ENCODE measurements around the gene KRTAP1-5. TPM values are rescaled to one million over a fixed set of nuclear protein-coding genes. Genes with fewer than 3 reads are reported as not detected.

KRTAP1-5 gene, protein sequence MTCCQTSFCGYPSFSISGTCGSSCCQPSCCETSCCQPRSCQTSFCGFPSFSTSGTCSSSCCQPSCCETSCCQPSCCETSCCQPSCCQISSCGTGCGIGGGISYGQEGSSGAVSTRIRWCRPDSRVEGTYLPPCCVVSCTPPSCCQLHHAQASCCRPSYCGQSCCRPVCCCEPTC
- total RNA-seq = 15.4 and 18.2 TPM in 2 replicates

DNA sequence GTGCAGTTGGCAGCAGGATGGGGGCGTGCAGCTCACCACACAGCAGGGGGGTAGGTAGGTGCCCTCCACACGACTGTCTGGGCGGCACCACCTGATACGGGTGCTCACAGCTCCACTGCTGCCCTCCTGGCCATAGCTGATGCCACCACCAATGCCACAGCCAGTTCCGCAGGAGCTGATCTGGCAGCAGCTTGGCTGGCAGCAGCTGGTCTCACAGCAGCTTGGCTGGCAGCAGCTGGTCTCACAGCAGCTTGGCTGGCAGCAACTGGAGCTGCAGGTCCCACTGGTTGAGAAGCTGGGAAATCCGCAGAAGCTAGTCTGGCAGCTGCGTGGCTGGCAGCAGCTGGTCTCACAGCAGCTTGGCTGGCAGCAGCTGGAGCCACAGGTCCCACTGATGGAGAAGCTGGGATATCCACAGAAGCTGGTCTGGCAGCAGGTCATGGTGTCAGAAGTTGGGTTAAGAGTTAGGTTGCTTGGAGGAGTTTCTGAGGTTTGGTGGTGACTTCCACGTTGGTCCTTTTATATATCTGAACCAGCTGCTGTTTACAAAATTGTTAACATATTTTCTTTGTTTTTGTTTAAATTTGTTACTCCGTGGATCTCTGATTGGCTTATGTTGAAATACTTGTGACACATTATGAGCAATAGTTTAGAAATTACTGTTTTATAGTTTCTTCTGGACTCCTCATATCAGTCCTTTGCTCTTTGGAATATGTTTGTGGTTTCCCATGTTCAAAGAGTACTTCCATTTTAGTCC lies at the start of gene KRTAP1-5:
KRTAP1-5 (minus strand) TSS at position 494 of the 757 bp plus-strand sequence; CDS start at position 441, 53 bp downstream.

DNA sequence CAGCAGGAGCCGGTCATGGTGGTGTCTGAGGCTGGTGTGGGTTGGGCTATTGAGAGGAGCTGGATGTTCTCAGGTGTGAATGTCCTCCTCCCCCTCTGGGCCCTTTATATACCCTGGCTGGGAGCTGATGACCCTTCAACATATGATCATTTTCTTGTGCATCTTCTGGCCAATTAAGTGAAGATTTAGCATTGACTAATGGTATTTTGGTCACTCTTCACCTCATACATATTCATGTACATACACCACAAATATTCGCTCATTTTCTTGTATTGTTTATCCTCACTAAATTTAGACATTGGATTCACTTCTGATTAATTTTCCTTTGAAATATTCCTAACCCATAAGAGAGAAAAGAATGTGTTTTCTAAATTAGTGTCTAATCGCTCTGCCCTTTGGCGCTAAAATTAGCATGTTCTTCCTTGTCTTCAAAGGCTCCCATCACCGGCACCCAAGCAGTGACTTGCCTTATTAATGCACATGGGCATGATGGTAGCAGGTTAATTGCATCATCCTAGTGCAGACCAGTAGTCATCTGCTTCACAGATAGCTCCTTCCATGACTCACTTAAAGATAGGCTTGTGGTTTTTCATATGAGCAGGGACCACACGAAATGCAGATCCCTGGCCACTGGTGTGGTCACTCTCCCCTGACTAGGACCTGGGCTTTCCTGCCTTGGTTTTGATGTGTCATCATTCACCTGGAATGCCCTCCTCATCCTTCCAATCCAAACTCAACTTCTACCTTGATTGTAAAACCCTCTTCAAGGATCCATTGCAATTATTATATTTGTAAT lies 39.0 kb upstream of the KRTAP1-5 start, which contains the start of gene KRTAP2-4:
KRTAP2-4 (minus strand) TSS at position 51 of the 796 bp plus-strand sequence; CDS start at position 17, 34 bp downstream.

DNA sequence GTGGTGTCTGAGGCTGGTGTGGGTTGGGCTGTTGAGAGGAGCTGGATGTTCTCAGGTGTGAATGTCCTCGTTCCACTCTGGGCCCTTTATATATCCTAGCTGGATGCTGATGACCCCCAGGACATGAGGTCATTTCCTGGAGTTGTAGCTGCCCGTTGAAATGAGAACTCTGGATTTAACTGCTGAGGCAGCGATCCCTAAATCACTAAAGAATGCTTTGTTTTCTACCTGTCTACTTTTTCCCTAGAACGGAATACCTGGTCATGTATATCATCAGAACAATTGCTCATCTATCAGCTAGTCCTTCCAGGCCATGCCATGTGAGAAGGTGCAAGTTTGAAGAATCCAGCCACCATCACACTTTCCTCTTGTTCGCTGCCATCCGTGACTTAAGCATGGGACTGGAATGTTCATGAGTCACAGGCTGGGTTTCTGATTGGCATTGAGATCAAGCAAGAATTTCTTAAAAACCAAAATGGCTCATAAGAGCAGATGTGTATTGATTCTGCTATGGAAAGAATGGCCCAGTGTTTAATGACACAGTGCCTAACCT lies 33.1 kb upstream of the KRTAP1-5 start, which contains the start of gene KRTAP2-3:
KRTAP2-3 (minus strand) TSS at position 63 of the 553 bp plus-strand sequence. CDS start 64 bp downstream, outside the sequence.

DNA sequence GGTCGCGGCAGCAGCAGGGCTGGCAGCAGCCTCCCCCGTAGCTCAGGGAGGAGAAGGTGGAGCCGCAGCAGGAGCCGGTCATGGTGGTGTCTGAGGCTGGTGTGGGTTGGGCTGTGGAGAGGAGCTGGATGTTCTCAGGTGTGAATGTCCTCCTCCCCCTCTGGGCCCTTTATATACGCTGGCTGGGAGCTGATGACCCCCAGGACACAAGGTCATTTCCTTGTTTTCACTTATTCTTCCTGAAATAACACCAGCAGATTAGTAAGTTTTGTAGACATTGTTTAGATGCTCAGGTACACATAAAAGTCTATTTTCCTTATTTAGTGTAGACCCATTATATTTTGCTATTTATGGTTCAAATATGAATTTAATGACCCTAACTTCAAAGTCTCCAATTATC lies 28.1 kb upstream of the KRTAP1-5 start, which contains the start of gene KRTAP2-2:
KRTAP2-2 (minus strand) TSS at position 101 of the 400 bp plus-strand sequence; CDS start at position 82, 19 bp downstream.

DNA sequence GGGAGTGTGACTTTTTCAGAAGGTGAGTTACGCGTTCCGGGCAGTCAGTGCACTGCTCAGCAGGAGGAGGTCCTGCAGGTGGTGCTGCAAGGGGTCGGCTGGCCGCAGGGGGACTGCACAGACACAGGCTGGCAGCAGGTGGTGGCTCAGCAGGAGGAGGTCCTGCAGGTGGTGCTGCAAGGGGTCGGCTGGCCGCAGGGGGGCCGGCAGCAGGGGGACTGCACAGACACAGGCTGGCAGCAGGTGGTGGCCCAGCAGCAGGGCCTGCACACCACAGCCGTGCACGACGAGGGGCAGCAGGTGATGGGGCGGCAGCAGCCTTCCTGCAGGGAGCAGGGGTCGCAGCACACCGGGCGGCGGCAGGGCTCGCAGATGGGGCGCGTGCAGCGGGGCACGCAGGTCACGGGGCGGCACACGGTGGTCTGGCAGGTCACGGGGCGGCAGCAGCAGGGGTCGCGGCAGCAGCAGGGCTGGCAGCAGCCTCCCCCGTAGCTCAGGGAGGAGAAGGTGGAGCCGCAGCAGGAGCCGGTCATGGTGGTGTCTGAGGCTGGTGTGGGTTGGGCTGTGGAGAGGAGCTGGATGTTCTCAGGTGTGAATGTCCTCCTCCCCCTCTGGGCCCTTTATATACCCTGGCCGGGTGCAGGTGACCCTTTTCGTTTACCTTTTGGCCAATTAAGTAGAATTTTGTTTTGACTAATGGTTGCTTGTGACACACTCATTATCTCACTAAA lies 19.9 kb upstream of the KRTAP1-5 start, which contains the start of gene KRTAP2-1:
KRTAP2-1 (minus strand) TSS at position 582 of the 731 bp plus-strand sequence; CDS start at position 533, 49 bp downstream.

DNA sequence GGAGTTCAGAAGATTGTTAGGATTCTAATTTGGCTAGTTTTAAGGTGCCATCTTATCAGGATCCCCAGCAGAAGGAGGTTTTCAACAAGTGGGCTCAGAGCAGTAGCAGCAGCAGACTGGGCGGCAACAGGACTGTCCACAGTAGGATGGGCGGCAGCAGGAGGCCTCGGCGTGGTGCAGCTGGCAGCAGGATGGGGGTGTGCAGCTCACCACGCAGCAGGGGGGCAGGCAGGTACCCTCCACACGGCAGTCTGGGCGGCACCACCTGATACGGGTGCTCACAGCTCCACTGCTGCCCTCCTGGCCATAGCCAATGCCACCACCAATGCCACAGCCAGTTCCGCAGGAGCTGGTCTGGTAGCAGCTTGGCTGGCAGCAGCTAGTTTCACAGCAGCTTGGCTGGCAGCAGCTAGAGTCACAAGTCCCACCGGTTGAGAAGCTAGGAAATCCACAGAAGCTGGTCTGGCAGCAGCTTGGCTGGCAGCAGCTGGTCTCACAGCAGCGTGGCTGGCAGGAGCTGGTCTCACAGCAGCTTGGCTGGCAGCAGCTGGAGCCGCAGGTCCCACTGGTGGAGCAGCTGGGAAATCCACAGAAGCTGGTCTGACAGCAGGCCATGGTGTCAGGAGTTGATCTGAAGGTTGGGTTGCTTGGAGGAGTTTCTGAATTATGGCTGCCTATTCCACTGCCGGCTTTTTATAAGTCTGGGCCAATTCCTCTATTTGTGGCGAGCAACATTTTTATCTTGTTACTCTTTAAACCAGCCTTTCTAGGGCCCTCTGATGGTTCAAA lies 14.0 kb upstream of the KRTAP1-5 start, which contains the start of gene KRTAP1-1:
KRTAP1-1 (minus strand) TSS at position 668 of the 789 bp plus-strand sequence; CDS start at position 615, 53 bp downstream.

DNA sequence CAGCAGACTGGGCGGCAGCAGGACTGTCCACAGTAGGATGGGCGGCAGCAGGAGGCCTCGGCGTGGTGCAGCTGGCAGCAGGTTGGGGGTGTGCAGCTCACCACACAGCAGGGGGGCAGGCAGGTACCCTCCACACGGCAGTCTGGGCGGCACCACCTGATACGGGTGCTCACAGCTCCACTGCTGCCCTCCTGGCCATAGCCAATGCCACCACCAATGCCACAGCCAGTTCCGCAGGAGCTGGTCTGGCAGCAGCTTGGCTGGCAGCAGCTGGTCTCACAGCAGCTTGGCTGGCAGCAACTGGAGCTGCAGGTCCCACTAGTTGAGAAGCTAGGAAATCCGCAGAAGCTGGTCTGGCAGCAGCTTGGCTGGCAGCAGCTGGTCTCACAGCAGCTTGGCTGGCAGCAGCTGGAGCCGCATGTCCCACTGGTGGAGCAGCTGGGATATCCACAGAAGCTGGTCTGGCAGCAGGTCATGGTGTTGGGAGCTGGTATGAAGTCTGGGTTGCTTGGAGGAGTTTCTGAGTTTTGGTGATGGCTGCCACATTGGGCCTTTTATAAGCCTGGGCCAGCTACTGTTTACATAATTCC lies 7.4 kb upstream of the KRTAP1-5 start, which contains the start of gene KRTAP1-3:
KRTAP1-3 (minus strand) TSS at position 529 of the 590 bp plus-strand sequence; CDS start at position 476, 53 bp downstream.

DNA sequence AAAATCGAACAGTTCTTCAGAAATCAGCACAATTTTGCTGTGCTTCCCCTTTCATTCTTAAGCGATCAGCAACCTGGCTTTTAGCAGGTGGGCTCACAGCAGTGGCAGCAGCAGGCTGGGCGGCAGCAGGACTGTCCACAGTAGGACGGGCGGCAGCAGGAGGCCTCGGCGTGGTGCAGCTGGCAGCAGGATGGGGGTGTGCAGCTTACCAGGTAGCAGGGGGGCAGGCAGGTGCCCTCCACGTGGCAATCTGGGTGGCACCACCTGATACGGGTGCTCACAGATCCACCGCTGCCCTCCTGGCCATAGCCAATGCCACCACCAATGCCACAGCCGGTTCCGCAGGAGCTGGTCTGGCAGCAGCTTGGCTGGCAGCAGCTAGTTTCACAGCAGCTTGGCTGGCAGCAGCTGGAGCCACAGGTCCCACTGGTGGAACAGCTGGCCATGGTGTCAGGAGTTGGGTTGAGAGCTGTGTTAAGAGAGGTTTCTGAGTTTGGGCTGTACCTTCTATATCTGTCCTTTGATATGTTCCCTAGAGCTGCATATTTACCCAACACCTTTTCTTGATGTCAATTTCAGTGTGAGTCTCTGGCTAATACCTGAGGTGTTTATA lies 2.7 kb upstream of the KRTAP1-5 start, which contains the start of gene KRTAP1-4:
KRTAP1-4 (minus strand) TSS at position 563 of the 613 bp plus-strand sequence; CDS start at position 446, 117 bp downstream.

DNA sequence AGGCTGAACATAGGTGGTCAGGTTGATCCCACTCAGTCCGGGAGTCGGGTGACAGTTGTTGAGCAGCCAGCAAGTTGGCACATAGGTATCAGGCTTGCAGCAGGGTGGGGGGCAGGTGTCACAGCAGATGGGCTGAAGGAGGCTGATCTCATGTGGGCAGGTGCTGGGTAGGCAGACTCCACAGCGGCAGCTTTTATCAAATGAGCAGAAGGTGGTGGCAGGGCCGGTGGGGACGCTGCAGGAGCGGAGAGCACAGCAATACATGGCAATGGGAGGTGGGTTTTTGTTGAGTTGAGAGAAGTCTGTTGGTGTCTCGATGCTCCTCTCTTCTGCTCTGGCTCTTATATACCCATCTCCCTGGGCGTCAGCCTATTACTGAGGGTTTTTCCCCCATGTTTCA lies 18.2 kb downstream of the KRTAP1-5 start, which contains the start of gene KRTAP3-1:
KRTAP3-1 (minus strand) TSS at position 318 of the 400 bp plus-strand sequence; CDS start at position 264, 54 bp downstream.

DNA sequence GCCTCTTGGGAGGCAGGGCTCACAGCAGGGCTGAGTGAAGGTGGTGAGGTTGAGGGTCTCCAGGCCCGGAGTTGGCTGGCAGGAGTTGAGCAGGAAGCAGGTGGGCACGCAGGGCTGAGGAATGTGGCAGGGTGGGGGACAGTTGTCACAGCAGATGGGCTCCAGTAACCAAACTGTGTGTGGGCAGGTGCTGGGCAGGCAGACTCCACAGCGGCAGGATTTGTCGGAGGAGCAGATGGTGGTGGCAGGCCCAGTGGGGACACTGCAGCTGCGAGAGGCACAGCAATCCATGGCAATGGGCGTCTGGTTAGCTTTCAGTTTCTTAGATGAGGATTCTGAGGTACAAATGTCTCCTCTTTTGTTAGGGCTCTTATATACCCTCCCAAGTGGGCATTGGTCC lies 27.4 kb downstream of the KRTAP1-5 start, which contains the start of gene KRTAP3-2:
KRTAP3-2 (minus strand) TSS at position 344 of the 400 bp plus-strand sequence; CDS start at position 291, 53 bp downstream.

DNA sequence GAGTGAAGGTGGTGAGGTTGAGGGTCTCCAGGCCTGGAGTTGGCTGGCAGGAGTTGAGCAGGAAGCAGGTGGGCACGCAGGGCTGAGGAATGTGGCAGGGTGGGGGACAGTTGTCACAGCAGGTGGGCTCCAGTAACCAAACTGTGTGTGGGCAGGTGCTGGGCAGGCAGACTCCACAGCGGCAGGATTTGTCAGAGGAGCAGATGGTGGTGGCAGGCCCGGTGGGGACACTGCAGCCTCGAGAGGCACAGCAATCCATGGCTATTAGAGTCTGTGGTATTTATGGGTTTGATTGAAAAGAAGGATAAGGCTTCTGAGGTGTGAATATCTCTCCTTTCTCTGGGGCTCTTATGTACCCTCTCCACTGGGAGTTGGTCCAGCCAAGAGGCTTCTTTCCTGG lies 33.2 kb downstream of the KRTAP1-5 start, which contains the start of gene KRTAP3-3:
KRTAP3-3 (minus strand) TSS at position 326 of the 400 bp plus-strand sequence; CDS start at position 259, 67 bp downstream.

DNA sequence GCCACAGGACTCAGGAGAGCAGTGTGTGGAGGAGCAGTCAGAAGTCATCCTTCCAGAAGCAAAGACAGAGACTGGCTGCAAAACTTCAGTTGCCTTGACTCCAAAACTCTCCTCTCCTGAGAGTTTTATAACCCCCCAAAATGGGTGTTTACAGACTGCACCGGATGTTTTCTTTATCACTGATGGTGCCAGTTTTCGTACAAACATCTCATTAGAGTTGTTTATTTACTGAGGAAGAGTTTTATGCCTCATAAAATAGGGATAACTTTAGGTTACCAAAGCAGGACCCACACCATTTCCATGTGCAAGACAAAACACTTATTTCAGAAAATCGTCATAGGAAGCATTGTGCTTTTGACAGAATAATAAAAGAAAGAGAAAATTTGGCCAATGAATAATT lies 42.8 kb downstream of the KRTAP1-5 start, which contains the start of gene KRT40:
KRT40 (minus strand) TSS at position 101 of the 400 bp plus-strand sequence; CDS start at position 48, 53 bp downstream.

Other genes with a start within 250 kb of the KRTAP1-5 start
- gene KRT27, start 244.7 kb downstream of the KRTAP1-5 start, total RNA-seq = not detected in 2 replicates
- not detected in 2 replicates for gene KRT28, start 227.2 kb downstream of the KRTAP1-5 start, total RNA-seq
- gene KRT10, start 204.6 kb downstream of the KRTAP1-5 start, total RNA-seq = 14.4 and 20.9 TPM in 2 replicates
- gene KRT12, start 160.0 kb downstream of the KRTAP1-5 start, total RNA-seq = under 0.01 TPM in 1 of 2 replicates, not detected in the other
- not detected in 2 replicates for gene KRT20, start 142.0 kb downstream of the KRTAP1-5 start, total RNA-seq
- 3.5 and 4.3 TPM in 2 replicates for gene KRT23, start 89.6 kb downstream of the KRTAP1-5 start, total RNA-seq
- not detected in 2 replicates for gene KRT39, start 60.3 kb downstream of the KRTAP1-5 start, total RNA-seq
- gene KRT40, start 42.9 kb downstream of the KRTAP1-5 start, total RNA-seq = not detected in 2 replicates
- not detected in 2 replicates for gene KRTAP3-3, start 33.0 kb downstream of the KRTAP1-5 start, total RNA-seq
- gene KRTAP3-2, start 27.3 kb downstream of the KRTAP1-5 start, total RNA-seq = not detected in 2 replicates
- gene KRTAP3-1, start 18.1 kb downstream of the KRTAP1-5 start, total RNA-seq = not detected in 2 replicates
- gene KRTAP1-4, start 3.0 kb upstream of the KRTAP1-5 start, total RNA-seq = not detected in 2 replicates
- not detected in 2 replicates for gene KRTAP1-3, start 7.7 kb upstream of the KRTAP1-5 start, total RNA-seq
- gene KRTAP1-1, start 14.2 kb upstream of the KRTAP1-5 start, total RNA-seq = 0.35 TPM in 1 of 2 replicates, not detected in the other
- not detected in 2 replicates for gene KRTAP2-1, start 20.1 kb upstream of the KRTAP1-5 start, total RNA-seq
- not detected in 2 replicates for gene KRTAP2-2, start 28.0 kb upstream of the KRTAP1-5 start, total RNA-seq
- gene KRTAP2-3, start 32.9 kb upstream of the KRTAP1-5 start, total RNA-seq = 0.89 TPM in 1 of 2 replicates, not detected in the other
- gene KRTAP2-4, start 38.7 kb upstream of the KRTAP1-5 start, total RNA-seq = not detected in 2 replicates
- gene KRTAP4-7, start 56.9 kb upstream of the KRTAP1-5 start, total RNA-seq = not detected in 2 replicates
- not detected in 2 replicates for gene KRTAP4-8, start 70.9 kb upstream of the KRTAP1-5 start, total RNA-seq
- not detected in 2 replicates for gene KRTAP4-16, start 75.0 kb upstream of the KRTAP1-5 start, total RNA-seq
- gene KRTAP4-9, start 78.2 kb upstream of the KRTAP1-5 start, total RNA-seq = not detected in 2 replicates
- gene KRTAP4-11, start 91.2 kb upstream of the KRTAP1-5 start, total RNA-seq = not detected in 2 replicates
- not detected in 2 replicates for gene KRTAP4-12, start 97.0 kb upstream of the KRTAP1-5 start, total RNA-seq
- not detected in 2 replicates for gene KRTAP4-6, start 113.3 kb upstream of the KRTAP1-5 start, total RNA-seq
- gene KRTAP4-5, start 122.6 kb upstream of the KRTAP1-5 start, total RNA-seq = not detected in 2 replicates
- not detected in 2 replicates for gene KRTAP4-4, start 133.5 kb upstream of the KRTAP1-5 start, total RNA-seq
- gene KRTAP4-3, start 141.0 kb upstream of the KRTAP1-5 start, total RNA-seq = not detected in 2 replicates
- not detected in 2 replicates for gene KRTAP4-2, start 151.0 kb upstream of the KRTAP1-5 start, total RNA-seq
- not detected in 2 replicates for gene KRTAP4-1, start 157.7 kb upstream of the KRTAP1-5 start, total RNA-seq
- gene KRTAP9-1, start 162.7 kb upstream of the KRTAP1-5 start, total RNA-seq = not detected in 2 replicates
- gene KRTAP9-2, start 199.4 kb upstream of the KRTAP1-5 start, total RNA-seq = not detected in 2 replicates
- not detected in 2 replicates for gene KRTAP9-3, start 205.2 kb upstream of the KRTAP1-5 start, total RNA-seq
- not detected in 2 replicates for gene KRTAP9-8, start 210.8 kb upstream of the KRTAP1-5 start, total RNA-seq
- gene KRTAP9-4, start 222.5 kb upstream of the KRTAP1-5 start, total RNA-seq = not detected in 2 replicates
- gene KRTAP9-9, start 228.2 kb upstream of the KRTAP1-5 start, total RNA-seq = not detected in 2 replicates
- not detected in 2 replicates for gene KRTAP9-6, start 238.2 kb upstream of the KRTAP1-5 start, total RNA-seq
- not detected in 2 replicates for gene KRTAP9-7, start 248.5 kb upstream of the KRTAP1-5 start, total RNA-seq

Measured in myometrial cell (primary cell).